GM12892 (cell line): ENCODE data around the gene CYP51A1. TPM values are rescaled to one million over a fixed set of nuclear protein-coding genes. Genes with fewer than 3 reads are reported as not detected.
A peak's percentile ranks its signal among the peaks of the same experiment; 100 is the strongest.
"Not testable (repeated sequence)": the region's sequence is repeated elsewhere in the genome, so short reads cannot be mapped to it uniquely, and the experiment has no call there.

ENCODE experiments used
- DNase-seq: peaks from one replicate; pipeline ENCODE4 v3.0.0; 2011; ENCODE audit not compliant: insufficient read length
- FAIRE-seq: peaks from 2 replicates; lab custom pipeline; 2011; peaks lifted over from hg19 to GRCh38; lab: Jason Lieb, UNC
- POLR2A ChIP-seq: IDR thresholded peaks from 2 replicates; pipeline ENCODE4 v1.6.1; 2011; ENCODE audit warnings: low read depth, low read length, control low read depth
- POLR2AphosphoS5 ChIP-seq: IDR thresholded peaks from 2 replicates; pipeline ENCODE4 v1.6.1; 2011; ENCODE audit warnings: low read depth, low read length, control low read depth
- TAF1 ChIP-seq: IDR thresholded peaks from 2 replicates; pipeline ENCODE4 v1.6.1; 2011; ENCODE audit warnings: low read depth, mild to moderate bottlenecking, control low read depth, low read length, borderline replicate concordance
- polyA plus RNA-seq: library from polyadenylated mRNA; unstranded; fragments of >200 nt; gene quantifications from one replicate; pipeline ENCODE4 v1.2.1, GENCODE V29; 2012; ENCODE audit warnings: missing spikeins, inconsistent platforms; ENCODE audit not compliant: missing spikeins

The CYP51A1 gene
- 68.1 TPM for polyA plus RNA-seq

- FAIRE-seq (peak; percentile 91), DNase-seq (peak; percentile 83)
- peak; percentile 72 for TF ChIP-seq TAF1
- TF ChIP-seq POLR2A, result peak; percentile 91
- peak; percentile 84 for TF ChIP-seq POLR2AphosphoS5
These were observed at the start of gene CYP51A1 for GRCh38 chr7:92134271-92135051. Gene CYP51A1, minus strand, starts transcription at chr7:92134477. Its CDS starts 113 bp downstream, at chr7:92134364.

- DNase-seq (peak; percentile 67), FAIRE-seq (peak; percentile 58)
- no peak for TF ChIP-seq POLR2AphosphoS5
- TF ChIP-seq TAF1, result no peak
- TF ChIP-seq POLR2A, result no peak
These were observed 44.9 kb upstream of the CYP51A1 start, which contains the start of gene LRRD1 for GRCh38 chr7:92178928-92179924. Gene LRRD1, minus strand, starts transcription at chr7:92179142. Its CDS starts 13,940 bp downstream, at chr7:92165202.

- FAIRE-seq, result no peak
- TF ChIP-seq POLR2A (no peak), TAF1 (no peak), POLR2AphosphoS5 (no peak)
- no peak for DNase-seq
These were observed 43.1 kb upstream of the CYP51A1 start for GRCh38 chr7:92177362-92177761.

- not testable (repeated sequence) for FAIRE-seq, DNase-seq
These were observed 35.3 kb upstream of the CYP51A1 start for GRCh38 chr7:92169529-92169928.

GRCh38 chr7:92161271-92161670, 27.0 kb upstream of the CYP51A1 start:
- FAIRE-seq (no peak), DNase-seq (no peak)
- TF ChIP-seq POLR2A (no peak), POLR2AphosphoS5 (no peak), TAF1 (no peak)

- peak; percentile 61 for FAIRE-seq
- TF ChIP-seq TAF1 (no peak), POLR2A (no peak), POLR2AphosphoS5 (no peak)
- DNase-seq, result no peak
These were observed 24.6 kb upstream of the CYP51A1 start for GRCh38 chr7:92158660-92159575.

GRCh38 chr7:92156990-92157389, 22.7 kb upstream of the CYP51A1 start:
- DNase-seq (no peak), FAIRE-seq (no peak)
- no peak for TF ChIP-seq POLR2AphosphoS5
- no peak for TF ChIP-seq POLR2A
- no peak for TF ChIP-seq TAF1

- DNase-seq (no peak), FAIRE-seq (no peak)
- TF ChIP-seq POLR2AphosphoS5, result no peak
- TF ChIP-seq TAF1, result no peak
- no peak for TF ChIP-seq POLR2A
These were observed 20.9 kb upstream of the CYP51A1 start for GRCh38 chr7:92155108-92155739.

- FAIRE-seq, result no peak
- TF ChIP-seq POLR2A (no peak), TAF1 (no peak), POLR2AphosphoS5 (no peak)
These were observed 16.3 kb upstream of the CYP51A1 start for GRCh38 chr7:92150450-92151017.

GRCh38 chr7:92149736-92150239, 15.5 kb upstream of the CYP51A1 start:
- DNase-seq (no peak), FAIRE-seq (no peak)
- no peak for TF ChIP-seq TAF1
- no peak for TF ChIP-seq POLR2A
- no peak for TF ChIP-seq POLR2AphosphoS5

More at GRCh38 chr7:92150450-92151017, 16.3 kb upstream of the CYP51A1 start:
- DNase-seq, result no peak

- FAIRE-seq, result not testable (repeated sequence)
These were observed 9.1 kb upstream of the CYP51A1 start for GRCh38 chr7:92143192-92143880.

GRCh38 chr7:92142791-92143190, 8.5 kb upstream of the CYP51A1 start:
- not testable (repeated sequence) for DNase-seq, FAIRE-seq

More at GRCh38 chr7:92143192-92143880, 9.1 kb upstream of the CYP51A1 start:
- not testable (repeated sequence) for DNase-seq
